22Rv1 (cell line): ENCODE results near the gene SLC26A1.

Experiments used
- CTCF ChIP-seq: fragments of 450-650 bp; IDR thresholded peaks from 2 replicates; pipeline ENCODE4 v1.5.1; 2017; ENCODE audit warnings: mild to moderate bottlenecking
- ZFX ChIP-seq: fragments of 450-650 bp; IDR thresholded peaks from 2 replicates; pipeline ENCODE4 v1.6.1; 2017; ENCODE audit warnings: antibody characterized with exemption, borderline replicate concordance

GRCh38 chr4:1009542-1010394 lies 16.6 kb upstream of the SLC26A1 start:
- TF ChIP-seq CTCF (no peak), ZFX (no peak)
